Measurements from ENCODE around the gene PLXNA2.

The PLXNA2 gene

GRCh38 chr1:208069908-208070307, 174.3 kb downstream of the PLXNA2 start:
- no peak for TF ChIP-seq CTCF (IDR thresholded peaks at IDR 0.05; ENCODE audit: low read depth, low read length)
- no peak for DNase-seq (ENCODE audit: extremely low read depth, low read depth)

- DNase-seq (ENCODE audit: extremely low read depth, low read depth) = no peak
- TF ChIP-seq CTCF (IDR thresholded peaks at IDR 0.05; ENCODE audit: low read depth, low read length) = no peak
These were observed 174.9 kb downstream of the PLXNA2 start for GRCh38 chr1:208069317-208069716.

GRCh38 chr1:208068908-208069307, 175.3 kb downstream of the PLXNA2 start:
- DNase-seq (ENCODE audit: extremely low read depth, low read depth) = no peak

GRCh38 chr1:208068407-208068806, 175.8 kb downstream of the PLXNA2 start:
- TF ChIP-seq CTCF (IDR thresholded peaks at IDR 0.05; ENCODE audit: low read depth, low read length) = no peak
- no peak for DNase-seq (ENCODE audit: extremely low read depth, low read depth)

More at GRCh38 chr1:208068908-208069307, 175.3 kb downstream of the PLXNA2 start:
- no peak for TF ChIP-seq CTCF (IDR thresholded peaks at IDR 0.05; ENCODE audit: low read depth, low read length)

DNA sequence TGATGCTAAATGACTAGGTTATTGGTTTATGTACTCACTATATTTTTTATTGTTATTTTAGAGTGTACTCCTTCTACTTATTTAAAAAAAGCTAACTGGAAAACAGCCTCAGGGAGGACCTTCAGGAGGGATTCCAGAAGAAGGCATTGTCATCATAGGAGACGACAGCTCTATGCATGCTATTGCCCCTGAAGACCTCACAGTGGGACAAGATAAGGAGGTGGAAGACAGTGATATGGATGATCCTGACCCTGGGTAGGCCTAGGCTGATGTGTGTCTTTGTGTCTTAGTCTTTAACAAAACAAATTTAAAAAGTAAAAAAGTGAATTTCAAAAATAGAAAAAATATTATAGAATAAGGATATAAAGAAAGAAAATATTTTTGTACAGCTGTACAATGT, 177.6 kb downstream of the PLXNA2 start:
- TF ChIP-seq CTCF (IDR thresholded peaks at IDR 0.05; ENCODE audit: low read depth, low read length) = no peak
- DNase-seq (ENCODE audit: extremely low read depth, low read depth) = no peak

GRCh38 chr1:208065862-208066261, 178.3 kb downstream of the PLXNA2 start:
- TF ChIP-seq CTCF (IDR thresholded peaks at IDR 0.05; ENCODE audit: low read depth, low read length) = no peak
- no peak for DNase-seq (ENCODE audit: extremely low read depth, low read depth)

GRCh38 chr1:208061632-208062031, 182.6 kb downstream of the PLXNA2 start:
- no peak for DNase-seq (ENCODE audit: extremely low read depth, low read depth)
- no peak for TF ChIP-seq CTCF (IDR thresholded peaks at IDR 0.05; ENCODE audit: low read depth, low read length)
